HG03378 (cell line): ENCODE data around the gene ST3GAL2.

Source experiments
- ATAC-seq: cut with Tn5 transposase; IDR thresholded peaks from one replicate; pipeline ENCODE4 v1.9.1; 2021; ENCODE audit warnings: mild to moderate bottlenecking, moderate library complexity; ENCODE audit not compliant: unreplicated experiment

The ST3GAL2 gene

DNA sequence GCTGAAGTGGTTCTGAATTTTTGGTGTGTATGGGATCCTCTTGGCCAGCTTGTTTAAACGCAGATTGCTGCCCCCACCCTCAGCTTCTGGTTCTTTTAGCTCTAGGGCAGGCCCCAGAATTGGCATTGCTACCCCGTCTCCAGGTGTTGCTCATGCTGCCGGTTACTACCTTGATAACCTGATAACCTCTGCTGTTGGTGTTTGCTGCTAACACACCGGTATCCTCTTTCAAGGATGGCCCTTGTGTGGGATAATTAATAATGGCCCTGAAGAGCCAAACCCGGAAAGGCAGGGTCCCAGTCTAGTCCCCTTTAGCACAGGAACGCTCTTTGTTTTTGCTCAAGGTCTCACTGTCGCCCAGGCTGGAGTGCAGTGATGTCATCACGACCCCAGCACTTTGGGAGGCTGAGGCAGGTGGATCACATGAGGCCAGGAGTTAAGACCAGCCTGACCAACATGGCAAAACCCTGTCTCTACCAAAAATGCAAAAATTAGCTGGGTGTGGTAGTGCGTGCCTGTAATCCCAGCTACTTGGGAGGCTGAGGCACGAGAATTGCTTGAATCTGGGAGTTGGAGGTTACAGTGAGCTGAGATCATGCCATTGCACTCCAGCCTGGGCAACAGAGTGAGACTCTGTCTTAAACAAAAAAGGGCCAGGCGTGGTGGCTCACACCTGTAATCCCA is 1.3 kb upstream of the ST3GAL2 start:
- no peak for ATAC-seq

DNA sequence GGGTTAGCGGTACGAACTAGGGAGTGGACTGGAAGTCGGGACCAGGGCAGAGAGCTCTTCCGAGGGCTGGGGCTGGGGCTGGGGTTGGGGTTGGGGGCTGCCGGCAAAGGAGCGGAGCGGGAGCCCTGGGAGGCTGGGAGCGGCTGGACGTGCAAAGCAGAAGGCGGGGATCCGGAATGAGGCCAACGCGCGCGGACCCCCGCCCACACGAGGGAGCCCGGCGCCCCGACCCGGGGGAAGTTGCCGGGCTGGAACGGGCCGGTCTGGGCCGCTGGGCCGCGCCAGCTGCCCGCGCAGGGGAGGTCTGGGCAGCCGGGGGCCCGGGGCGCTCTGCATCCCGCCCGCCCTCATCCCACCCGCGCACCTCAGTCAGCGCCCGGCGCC is 323 bp downstream of the ST3GAL2 start:
- no peak for ATAC-seq

DNA sequence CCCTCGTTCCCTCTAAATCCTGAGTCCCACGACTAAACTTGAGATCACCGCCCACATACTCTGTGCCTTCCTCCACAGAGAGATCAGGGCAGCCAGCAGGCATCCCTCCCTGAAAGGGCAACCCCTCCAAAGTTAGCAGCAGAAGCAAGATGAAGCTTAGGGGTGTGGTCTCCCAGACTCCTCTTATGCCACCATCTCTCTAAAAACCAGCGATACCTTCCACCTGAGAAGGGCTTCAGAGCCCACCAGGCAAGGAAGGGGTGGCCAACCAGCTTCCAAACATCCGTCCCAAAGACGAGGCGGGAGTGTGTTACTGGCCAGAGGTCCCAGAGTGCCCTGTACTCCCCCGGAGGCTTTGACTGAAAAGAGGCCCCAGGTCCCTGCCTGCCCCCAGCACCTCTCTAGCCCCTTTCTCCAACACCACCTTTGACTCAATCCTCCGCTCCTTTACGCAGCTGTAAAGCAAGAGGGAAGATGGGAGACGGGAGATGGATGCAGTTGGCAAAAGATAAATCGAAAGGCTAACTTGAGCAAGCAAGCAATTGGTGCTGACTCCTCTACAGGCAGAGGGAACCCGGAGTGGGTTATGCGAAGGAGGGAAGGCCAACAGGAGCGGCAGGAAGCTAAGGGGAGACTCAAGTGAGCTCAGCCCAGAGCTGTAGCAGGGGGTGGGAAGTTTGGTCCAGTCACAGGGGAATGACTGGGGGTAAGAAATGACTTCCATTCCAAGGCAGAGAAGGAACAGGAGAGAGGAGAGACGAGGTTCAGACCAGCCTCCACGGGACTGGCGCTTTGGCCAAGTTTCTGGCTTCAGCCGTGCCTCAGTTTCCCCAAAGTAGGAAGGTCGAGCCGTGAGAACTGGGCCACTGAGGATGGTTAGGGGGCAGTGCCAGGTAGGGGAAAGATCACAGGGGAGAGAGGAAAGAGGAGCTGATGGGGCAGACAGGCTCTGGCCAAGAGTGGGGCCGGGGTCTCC is 1.0 kb downstream of the ST3GAL2 start:
- ATAC-seq: no peak

DNA sequence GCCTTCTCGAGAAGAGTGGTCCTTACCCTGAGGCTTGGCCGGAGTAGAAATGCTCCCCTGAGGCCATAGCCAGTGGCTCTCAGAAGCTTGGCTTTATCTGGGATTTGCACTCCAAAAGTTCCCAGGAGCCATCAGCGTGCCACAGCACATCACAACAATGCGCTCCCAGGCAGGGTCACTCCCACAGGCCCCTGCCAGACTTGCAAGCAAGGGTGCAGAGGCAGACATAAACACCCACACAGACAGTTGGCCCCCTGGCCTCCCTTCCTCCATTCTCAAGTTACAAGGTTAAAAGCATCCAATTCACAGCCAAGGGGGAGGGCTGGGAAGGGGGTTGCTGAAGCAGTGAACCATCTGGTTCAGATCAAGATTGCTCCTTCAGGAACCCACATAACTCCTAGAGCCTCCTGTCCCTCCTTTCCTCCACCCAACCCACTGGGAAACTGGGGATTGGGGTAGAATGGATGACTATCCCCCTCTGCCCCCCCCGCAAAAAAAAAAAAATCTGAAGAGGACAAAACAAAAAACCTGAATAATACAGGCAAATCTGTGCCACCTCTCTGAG is 1.8 kb downstream of the ST3GAL2 start:
- ATAC-seq: no peak

DNA sequence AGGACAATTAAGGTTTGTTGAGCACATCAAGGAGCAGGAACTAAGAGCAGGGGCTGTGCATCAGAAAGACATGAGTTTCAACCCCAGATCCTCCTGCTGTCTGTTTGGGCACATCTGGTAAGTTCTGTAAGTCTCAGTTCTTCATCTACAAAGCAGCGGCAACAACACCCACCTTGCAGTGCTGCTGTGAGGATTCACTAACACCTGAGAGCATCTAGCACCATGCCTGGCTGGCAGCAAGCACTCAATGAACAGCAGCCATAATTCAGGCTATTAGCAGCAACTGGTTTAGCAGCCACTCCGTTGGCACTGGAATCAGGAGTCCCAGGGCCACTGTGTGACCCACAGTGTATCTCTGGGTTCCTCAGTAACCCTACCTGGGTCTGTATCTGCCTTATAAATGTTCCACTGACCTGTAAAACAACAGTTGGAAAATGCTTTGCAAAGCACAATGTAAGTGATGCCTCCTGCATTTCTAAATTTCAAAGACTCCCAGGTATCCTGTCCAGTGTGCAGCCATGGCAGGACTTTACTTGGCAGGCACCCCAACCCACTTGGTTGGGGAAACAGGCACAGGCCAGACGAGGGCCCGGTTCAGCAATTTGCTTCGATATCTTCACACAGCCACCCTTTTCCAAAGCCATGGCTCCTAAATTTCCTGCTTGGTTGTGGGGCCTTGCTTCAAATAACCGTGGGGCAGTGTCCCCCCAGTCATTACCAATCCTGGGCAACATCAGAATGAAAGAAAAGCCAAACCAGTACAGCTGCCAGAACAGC is 4.2 kb downstream of the ST3GAL2 start:
- ATAC-seq: no peak

DNA sequence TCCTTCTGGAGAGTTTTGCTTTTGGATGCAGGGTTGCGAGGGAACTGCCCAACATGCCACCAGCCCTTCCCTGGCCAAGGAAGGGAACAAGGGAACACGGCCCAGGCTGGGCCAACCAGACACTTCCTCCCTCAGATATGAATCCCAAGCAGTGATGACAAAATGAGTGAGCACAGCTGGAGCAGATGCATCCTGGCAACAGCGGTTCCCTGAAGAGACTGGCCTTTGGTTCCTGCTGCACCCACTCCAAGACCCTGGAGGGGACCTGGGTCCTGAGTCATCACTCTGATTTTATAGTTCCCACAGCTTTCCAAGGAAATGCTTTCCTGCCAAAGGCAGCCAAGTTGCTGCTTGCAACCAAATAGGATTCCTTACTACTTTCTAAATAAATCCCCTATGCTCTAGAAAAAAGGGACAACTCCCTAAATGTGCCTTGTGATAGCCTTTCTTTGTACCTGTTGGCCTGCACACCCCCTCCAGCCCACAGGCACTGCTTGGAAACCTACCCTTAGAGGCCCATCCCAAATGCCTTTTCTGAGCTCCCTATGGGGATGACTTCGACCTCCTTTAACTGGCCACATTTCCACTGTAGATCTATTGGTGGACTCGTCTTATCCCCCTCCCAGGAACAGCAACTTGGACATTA is 5.3 kb downstream of the ST3GAL2 start:
- ATAC-seq: no peak

DNA sequence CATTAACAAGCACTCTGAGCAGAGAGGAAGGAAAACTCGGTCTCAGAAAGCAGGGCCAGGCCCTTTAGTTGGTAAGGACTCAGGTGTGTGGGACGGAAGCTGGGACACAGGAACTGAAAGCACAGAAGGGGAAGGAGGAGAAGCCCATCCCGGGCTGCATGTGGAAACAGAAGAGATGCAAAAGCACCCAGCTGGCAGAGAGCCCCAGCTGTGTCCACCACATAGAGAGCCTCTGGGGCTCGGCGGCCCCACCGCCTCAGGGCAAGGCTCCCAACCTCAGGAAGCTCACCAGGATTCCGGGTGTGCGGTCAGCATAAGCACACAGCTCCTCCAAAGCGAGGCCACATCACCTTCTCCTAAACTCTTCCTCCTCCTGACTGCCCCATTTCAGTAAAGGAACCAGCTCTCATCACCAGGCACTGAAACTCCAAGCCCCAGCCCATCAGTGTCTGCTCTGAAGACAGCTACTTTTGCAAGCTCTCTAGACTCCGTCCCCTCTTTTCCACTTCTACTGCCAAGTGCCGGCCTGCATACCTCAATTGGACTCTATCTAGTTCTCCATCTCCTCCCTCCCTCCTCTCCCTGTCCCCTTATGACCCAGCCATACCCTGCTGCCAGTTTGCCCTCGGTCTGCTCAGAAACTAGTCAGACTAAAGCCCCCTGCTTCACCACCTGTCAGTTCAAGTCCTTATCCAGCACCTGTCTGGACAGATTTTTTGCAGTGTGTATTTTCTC is 6.0 kb downstream of the ST3GAL2 start:
- ATAC-seq: no peak

DNA sequence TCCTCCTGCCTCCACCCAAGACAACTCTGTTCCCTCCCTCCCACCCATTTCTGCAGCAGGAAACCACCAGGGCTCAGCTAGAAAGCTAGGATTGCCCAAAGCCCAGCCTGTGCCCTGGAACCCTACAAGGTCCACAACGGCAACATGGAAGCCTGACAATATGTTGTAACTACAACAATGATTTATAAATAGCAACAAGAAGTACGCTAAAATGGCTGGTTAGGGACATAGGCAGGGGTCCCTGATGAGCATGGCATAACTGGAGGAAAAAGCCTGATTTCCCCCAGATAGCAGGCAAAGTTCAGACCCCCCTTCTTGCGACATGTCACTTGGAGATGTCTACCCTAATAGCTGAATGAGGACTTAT is 6.6 kb downstream of the ST3GAL2 start:
- no peak for ATAC-seq

DNA sequence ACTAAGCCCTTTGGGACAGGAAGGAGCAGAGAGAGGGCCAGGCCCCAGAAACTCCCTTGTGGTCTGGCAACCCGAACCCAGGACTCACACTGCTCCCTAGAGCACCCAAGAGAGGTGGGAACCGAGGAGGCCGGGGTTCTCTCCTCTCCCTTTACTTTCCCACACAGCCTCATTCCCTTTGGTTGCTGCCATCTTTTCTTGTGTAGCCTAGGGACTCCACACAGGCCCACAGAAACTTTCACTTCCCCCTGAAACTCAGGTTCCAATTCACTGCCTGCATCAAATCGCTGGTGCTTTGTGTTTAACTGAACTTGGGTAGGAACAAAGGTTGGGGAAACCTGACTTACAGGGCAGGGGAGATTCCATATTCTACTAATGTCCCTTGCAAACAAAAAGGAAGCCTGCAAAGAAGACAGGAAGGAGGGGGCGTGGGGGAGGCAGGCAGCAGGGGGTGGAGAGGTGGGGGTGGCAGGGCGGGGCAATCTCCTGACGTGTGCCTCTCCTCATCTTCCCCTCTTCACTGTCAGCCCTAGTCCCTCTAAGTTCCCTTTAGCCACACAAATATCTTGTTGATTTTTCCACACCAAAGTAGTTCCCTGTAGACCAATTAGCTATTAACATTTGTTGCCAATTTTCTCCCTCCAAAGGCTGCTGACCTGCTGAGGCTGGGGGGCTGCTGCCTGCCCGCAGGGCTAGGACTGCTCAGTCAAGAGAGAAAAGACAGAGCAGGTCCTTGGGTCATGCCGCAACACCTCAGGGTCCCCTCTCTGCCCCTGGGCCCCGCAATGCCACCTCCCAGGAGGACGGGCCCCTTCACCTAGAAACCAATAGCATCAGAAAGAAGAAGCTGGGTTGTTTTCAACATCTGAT is 8.0 kb downstream of the ST3GAL2 start:
- ATAC-seq: peak; percentile 53

DNA sequence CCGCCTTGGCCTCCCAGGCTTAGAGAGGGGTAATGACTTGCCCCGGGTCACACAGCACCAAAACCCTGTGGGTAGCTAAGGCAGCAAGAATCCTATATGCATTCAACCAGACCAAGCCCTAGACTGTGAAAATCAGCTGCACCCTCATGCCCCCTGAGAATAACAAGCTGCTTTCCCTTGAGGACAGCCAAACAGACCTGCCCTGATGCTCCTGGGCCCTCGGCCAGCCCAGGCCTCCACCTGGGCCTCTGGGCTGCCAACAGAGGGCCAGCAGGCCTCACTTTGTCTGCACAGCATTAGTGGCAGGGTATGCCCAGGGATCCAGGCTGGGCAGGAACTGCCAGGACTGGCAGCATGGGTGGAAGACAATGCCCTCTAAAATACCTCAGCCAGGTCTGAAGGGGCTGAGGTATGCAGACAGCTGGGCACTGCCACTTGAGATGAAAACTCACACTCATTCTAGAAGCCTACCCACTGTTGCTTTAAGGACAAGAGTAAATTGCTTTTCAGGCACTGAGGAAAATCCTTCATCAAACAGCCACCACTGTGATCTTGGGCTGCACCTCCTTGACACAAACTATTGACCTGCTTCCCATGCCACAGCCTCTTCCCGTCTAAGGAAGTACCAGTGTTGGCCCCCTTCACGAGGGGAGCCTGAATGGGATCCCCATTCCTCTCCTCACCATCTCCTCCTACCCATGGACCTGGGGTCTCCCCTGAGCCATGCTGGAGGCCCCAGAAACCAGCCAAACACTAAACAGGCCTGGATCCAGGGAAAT is 8.8 kb downstream of the ST3GAL2 start:
- ATAC-seq: no peak

DNA sequence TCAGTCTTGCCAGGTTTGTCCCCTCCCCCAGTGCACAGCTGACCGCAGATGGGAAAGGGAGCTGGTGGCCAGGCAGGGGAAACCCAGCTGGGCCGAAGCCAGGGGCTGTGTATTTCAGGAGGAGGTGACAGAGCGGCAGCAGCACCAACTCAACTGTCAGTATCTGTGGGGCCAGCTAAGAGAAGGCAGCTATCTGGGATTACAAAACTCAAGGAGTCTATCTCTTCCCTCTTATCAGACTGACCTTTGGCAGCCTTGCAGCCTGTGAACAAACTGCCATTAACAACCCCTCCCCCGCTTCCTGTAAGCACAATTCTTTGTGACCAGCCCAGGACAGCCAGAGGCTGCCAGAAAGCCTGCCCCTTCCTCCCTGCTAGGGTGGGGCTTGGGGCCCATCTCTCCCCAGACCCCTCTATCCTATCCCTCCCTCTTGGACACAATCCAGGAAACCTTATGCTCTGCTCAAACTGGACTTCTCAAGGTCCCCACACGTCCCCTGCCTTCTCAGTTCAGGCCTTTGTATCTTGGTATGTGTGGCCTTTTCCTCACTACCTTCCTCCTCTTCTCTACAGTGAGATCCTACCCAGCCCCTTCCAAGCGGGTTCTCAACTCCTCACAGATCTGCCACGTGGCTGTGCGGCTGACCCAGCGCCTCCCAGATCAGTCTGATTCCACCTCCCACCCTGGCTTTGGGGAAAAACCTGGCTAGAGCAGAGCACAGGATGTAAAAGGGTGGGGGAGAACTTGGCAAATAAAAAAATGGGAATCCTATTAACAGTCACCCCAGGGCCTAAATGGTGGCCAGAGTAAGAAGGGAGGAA is 10.5 kb downstream of the ST3GAL2 start:
- ATAC-seq: peak; percentile 31

DNA sequence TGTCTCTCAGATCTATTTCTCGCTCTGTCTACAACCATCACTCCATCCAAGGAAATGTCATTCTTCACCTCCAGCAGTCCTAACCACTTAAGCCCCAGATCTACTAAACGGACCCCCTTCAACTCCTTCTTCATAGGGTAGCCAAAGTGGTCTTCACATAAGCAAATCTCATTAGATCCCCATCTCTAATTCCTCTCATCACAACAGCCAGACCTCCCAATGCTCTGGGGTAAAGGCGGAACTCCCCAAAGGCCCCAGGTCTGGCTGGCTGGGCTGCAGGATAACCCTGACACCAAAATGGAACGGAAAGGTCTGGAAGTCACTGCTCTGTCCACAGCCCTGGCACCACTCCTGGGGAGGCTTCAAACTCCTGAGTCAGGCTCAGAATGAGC is 11.1 kb downstream of the ST3GAL2 start:
- ATAC-seq: no peak

DNA sequence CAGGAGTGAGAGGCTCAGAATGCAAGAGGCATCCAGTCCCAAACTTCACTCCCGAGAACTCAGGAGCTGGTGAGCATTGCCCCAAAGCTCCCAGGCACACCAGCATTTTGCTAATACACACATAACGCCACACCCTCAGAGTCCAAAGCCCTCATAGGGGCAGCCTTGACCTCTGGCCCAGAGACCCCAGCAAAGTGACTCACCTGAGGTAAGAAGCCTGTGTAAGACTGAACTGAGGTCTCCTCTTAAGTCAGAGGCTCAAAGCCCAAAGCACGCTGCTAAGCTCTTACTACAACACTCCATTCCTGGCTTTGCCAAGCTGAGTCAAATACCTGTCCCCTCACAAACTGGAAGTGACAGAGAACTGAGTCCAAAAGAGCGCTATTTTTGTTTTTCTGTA is 16.4 kb downstream of the ST3GAL2 start:
- ATAC-seq: no peak

DNA sequence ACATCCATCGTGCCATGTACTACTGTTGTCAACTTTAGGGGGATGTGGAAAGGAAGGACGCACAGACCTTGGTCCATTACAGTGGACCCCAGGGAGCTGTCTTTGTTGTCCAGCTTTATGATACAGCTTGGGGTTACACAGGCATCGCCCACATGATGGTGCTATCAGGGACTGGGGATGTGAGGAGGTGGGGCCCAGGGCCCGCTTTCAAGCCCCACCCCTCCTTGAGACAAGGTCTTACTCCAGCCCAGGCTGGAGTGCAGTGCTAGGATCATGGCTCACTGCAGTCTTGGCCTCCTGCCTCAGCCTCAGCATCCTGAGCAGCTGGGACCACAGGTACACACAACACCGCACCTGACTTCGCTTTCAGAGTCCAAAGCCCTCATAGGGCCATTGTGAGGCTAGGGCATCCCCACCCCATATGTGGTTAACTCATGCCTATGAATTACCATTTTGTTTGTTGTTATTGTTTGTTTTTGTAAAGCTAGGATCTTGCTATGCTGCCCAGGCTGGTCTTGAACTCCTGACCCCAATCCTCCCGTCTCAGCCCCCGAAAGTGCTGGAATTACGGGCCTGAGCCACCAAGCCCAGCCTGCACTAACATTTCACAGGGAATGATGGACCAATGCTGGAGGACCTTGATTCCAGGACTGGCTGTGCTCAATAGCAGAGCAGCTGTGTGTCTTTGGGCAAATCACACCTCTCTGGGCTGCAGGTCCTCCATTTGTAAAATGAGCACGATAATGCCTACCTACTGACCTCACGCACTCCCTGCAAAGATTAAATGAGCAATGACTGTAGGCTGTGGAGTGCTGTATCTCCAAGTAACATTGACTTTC is 17.2 kb downstream of the ST3GAL2 start:
- ATAC-seq: no peak

DNA sequence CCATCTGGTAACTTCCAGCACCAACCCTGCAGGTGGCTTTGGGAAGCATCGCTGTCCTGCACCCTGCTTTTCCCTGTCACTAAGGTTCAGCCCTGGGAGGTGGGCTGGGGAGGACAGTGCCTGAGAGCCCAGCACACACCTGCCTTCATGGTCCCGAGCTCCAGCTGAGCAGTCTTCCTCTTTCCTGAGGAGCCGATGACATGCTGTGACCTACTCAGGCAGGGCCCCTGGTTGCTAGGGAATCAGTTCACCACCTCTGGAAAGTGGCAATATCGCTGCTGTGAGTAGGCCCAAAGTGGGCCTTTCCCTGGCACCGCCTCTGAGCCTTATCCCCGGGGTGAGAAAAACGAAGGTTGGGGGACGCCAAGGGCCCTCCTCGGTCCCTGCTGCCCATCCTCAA is 17.9 kb downstream of the ST3GAL2 start:
- no peak for ATAC-seq
